Renal cortex interstitium (tissue), 15 donors: Measurements from ENCODE around the gene TULP1. TPM values are rescaled to one million over a fixed set of nuclear protein-coding genes. Genes with fewer than 3 reads are reported as not detected.
"Not testable (repeated sequence)": the region's sequence is repeated elsewhere in the genome, so short reads cannot be mapped to it uniquely, and the experiment has no call there.

Experiments
- DNase-seq, 11 donors: peaks; one replicate each; pipeline ENCODE4 v3.0.0-alpha.2; 2013; ENCODE audit warnings: low read depth in 9 of 11, low spot score in 4 of 11; ENCODE audit errors: extremely low read depth in 1 of 11
- long read RNA-seq, 16 experiments: transcript quantifications; one replicate each; lab custom pipeline, GENCODE V29; 2026
- polyA plus RNA-seq, 3 donors: library from polyadenylated mRNA; unstranded; fragments of 120-200 nt; gene quantifications; one replicate each; pipeline ENCODE4 v1.2.1, GENCODE V29; 2013; ENCODE audit not compliant: insufficient read length in 3 of 3

Gene TULP1
- polyA plus RNA-seq: 1 to 10 TPM; 1.6 to 3.7 (median 3.1) TPM
- long read RNA-seq, donor 1: 0 reads
- long read RNA-seq, donor 2: 0 reads
- long read RNA-seq, donor 3, partial matches to known transcripts: 0 of 1 reads
- long read RNA-seq, donor 3, other reads (novel, unspliced or antisense): 0 of 1 reads
- long read RNA-seq, donor 4: 0 reads
- long read RNA-seq, donor 5: 0 reads
- long read RNA-seq, donor 6: 0 reads
- long read RNA-seq, donor 7, partial matches to known transcripts: 0 of 1 reads
- long read RNA-seq, donor 7, other reads (novel, unspliced or antisense): 0 of 1 reads
- long read RNA-seq, donor 8: 0 reads
- long read RNA-seq, donor 9: 0 reads
- long read RNA-seq, donor 10: 0 reads
- long read RNA-seq, donor 11: 0 reads
- long read RNA-seq, donor 12: 0 reads
- long read RNA-seq, donor 13: 0 reads
- long read RNA-seq, donor 14: 0 reads
- long read RNA-seq, donor 15: 0 reads
- long read RNA-seq, donor 16: 0 reads

DNA sequence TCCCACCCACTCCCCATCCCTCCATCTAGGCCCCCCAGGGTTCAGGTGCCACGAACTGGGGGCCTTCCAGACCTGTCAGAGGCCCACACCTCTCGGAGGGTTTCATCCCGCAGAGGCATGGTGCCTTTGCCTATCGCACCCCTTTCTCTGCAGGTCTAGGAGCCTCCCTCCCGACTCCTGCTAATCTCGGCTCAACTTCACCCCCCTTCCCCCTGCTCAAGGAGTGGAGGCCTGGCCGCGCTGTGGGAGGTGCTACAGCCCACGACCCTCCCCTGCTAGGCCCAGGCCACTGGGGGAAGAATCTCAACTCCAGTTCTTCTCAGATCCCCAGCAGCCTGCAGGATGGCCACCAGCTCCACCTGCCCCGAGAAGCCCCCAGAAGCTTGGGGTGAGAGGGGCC lies at the start of gene TULP1:
Gene TULP1 (minus strand): TSS at position 157 of the 400 bp plus-strand sequence. CDS start 38 bp downstream, at position 119.
- no peak for DNase-seq

DNA sequence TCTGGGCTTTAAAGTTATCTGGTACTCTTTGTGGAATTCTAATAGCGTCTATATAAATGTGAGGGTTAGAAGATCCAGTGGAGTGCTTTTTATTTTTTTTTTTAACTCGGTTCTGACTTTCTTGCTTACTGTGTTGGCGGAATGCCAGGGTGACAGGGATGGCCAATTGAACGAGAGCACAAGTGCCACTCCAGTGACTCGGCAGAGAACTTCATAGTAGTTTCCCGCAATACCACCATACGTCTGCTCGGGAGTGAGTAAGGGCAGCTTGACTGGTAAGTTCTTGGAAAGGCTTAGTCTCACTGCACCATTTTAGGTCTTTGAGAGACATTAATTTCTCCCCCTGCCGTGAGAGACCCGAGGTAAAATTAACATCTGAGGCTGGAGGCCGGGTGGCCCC lies 49.4 kb upstream of the TULP1 start:
- DNase-seq: peak in 2 of 11 donors; percentile 31 to 33

DNA sequence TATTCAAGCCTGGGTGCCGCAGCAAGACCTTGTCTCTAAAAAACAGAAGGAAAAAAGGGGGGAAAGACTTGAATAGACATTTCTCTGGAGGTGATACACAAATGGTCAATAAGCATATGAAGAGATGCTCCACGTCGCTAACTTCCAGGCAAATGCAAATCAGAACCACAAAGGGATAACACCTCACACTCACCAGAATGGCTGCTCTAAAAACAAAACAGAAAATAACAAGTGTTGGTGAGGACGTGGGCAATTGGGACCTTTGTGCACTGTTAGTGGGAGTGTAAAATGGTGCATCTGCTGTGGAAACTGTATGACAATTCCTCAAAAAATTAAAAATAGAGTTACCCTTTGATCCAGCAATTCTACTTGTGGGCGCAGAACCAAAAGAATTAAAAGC lies 48.4 kb upstream of the TULP1 start:
- no peak for DNase-seq

DNA sequence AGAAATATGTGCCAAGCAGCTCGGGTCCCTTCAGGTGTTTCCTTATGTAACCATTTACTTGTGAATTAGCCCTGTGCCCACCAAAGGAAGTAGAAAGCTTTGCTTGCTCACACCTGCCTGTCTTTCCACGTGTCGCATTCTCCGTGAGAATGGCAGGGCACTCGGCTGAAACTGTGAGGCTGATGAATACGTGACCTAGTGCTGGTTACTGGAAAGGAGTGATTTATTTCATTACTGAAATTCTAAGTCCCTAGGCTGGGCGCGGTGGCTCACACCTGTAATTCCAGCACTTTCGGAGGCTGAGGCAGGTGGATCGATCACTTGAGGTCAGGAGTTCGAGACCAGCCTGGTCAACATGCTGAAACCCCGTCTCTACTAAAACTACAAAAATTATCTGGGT lies 45.9 kb upstream of the TULP1 start:
- no peak for DNase-seq

DNA sequence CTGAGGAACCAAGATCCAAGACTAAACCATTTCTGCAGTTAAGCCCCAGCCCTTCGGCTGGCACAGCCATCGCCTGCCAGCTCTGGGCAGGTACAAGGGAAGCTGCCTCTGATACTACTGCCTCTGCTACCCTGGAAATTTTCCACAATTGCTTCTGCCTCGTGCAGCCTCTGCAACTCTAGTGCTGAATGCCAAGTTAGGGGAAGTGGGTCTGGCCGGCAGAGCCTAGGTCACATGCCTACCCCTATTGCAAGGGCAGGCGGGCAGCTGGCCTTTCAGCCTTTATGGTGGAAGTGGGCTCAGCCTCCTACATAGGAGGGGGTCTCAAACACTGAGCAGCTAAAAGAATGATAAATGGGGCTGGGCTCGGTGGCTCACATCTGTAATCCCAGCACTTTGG lies 44.5 kb upstream of the TULP1 start:
- DNase-seq: no peak

DNA sequence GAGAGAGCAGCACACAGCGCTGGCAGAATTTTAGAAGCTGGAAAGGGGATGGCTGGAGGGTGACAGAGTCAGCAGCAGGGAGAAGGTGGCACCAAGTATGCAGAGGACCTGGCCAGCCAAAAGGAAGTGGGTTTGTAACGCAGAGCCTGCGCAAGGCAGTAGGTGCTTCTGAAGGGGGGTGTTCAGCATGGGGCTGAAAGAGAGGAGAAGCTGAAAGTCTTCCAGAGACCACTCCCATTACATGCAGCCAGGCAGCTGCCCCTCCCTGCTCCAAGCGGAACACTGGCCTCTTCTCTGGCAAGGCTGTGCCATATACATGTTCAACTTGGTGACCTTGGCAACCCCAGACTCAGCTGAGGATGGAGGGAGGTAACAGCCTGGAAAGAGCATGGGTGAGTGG lies 42.1 kb upstream of the TULP1 start:
- DNase-seq: no peak

DNA sequence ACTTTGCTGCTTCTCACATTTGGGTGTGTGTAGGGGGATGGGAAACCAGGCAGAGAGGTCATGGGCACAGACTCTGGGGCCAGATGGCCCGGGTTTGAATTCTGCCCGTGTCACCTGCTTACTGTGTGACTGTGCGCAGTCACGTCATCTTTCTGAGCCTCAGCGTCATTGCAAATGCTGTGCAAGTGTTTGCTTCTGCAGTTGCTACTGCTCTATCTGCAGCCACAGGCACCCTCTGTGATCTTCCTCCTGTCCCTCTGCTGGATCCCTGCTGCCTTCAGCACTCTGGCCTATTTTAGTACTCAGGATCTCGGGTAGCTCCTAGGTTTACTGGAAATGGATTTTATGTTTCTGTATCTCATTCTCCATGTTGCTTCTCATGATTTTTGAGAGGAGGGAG lies 40.6 kb upstream of the TULP1 start:
- no peak for DNase-seq

DNA sequence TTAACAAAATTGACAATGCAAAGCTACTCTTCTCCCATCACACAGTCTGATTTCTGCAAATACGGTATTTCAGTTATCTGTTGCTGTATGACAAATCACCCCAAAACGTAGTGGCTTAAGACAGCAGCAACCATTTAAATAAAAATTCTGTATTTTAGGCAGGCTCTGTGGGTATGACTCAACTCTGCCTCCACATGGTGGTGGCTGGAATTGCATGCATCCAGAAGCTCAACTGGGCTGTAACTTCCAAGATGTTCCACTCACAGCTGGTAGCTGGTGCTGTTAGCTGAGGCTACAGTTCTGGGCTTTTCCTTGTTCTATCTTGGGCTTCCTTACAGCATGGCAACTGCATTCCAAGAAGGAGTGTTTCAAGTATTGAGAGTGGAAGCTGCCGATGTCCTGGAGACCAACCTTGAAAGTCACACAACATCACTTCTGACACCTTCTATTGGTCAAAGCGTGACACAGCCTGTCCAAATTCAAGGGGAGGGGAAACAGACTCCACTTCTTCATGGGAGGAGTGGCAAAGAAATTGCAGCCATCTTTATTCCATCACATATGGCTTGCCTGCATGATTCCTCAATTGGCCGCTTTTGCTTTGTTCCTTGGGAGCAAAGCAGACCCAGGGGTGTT lies 39.7 kb upstream of the TULP1 start:
- DNase-seq: no peak

DNA sequence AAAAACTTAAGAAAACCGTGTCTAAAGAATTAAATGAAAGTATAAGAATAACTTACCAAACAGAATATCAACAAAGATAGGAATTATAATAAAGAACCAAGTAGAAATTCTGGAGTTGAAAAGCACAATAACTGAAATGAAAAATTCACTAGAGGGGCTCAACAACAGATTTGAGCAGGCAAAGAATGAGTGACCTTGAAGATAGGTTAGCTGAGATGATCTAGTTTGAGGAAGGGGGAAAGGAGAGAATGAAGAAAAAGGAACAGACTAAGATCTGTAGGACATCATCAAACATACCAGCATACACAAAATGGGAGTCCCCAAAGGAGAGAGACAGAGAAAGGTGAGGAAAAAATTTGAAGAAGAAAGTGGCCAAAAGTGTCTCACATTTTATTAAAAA lies 37.7 kb upstream of the TULP1 start:
- DNase-seq: no peak

DNA sequence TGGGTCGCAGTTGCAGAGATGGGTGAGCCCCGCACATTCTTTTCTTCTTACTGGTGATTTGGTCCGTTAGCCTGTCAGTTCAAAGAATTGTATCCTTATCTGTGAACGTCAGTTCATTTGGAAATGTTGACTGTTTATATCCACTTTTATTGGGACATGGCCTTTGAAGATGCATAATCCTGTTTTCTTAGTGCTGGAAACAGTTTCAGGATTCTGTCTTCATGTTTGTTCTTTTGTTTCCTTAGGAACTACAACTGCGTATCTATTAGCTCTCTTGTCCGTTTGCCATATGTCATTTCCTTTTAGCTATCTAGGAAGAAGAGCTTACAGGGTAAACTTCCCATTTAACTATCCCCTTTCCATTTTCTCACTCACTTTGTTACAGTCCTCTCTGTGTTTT lies 35.0 kb upstream of the TULP1 start:
- DNase-seq: no peak

DNA sequence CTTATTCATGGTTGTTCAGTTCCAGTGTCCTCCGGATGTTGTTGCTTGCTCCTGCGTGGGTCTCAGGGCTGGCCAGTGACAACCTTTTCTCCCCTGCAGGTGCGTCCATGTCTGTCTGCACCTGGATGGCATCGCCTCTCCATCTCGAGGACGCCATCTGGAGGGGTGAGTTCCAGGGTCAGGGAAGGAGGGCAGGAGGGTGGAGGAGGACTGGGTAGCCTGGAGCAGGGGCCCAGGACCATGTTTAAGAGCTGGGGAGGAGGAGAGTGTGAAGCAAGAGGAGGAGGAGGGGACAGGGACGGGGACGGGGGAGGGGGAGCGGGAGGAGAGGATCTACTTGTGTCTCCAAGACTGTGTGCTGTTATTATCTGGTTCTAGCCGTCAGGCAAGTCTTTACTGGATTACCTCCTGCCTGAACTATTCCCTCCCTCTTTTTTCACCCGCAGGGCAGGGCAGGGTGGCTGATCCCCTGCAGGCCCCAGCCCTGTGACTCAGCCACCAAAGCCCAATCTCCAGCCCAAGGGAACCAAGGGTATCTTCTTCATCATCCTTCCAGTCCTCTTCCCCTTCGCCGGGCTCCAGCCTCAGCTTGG lies 32.2 kb upstream of the TULP1 start:
- DNase-seq: no peak

DNA sequence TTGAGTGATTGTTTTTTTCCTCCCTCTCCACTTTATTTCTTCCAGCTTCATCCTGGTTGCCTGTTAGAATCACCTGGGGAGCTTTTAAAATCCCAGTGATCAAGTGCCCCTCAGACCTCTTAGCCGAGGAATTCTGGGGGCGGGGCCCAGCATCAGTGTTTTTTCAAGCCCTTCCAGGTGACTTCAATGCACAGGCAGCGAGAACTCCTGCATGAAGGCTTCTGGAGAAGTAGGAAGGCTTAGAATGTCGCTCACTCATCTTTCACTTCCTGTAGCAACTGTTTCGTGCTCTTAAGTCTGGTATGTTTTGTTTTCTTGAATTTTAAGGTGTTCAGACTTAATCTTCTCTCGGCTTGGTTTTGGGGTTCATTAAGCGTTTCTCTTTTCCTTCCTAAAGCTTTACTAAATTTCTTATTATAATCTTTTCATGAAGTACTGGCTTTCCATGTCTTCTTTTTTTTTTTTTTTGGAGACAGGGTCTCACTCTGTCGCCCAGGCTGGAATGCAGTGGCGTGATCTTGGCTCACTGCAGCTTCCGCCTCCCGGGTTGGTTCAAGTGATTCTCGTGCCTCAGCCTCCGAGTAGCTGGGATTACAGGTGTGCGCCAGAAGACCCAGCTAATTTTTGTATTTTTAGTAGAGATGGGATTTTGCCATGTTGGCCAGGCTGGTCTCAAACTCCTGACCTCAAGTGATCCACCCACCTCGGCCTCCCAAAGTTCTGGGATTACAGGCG lies 30.9 kb upstream of the TULP1 start:
- no peak for DNase-seq

DNA sequence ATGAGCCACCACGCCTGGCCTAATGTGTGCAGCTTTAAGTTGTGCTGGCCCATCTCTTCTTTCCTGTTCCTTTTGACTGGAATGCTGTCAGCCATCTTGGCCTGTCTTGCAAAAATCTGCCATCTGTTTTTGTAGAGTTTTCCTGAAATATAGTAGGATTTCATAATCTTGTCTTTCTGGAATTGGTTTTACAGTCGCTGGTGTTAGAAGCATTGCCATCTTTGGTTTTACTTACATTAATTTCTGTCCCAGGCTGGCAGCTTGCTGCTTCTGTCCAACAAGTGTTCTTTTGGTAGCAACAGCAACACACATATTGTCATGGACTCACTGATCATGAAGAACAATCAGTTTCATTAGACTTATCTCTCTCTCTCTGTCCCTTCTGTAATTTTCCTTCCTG lies 29.1 kb upstream of the TULP1 start:
- DNase-seq: no peak

DNA sequence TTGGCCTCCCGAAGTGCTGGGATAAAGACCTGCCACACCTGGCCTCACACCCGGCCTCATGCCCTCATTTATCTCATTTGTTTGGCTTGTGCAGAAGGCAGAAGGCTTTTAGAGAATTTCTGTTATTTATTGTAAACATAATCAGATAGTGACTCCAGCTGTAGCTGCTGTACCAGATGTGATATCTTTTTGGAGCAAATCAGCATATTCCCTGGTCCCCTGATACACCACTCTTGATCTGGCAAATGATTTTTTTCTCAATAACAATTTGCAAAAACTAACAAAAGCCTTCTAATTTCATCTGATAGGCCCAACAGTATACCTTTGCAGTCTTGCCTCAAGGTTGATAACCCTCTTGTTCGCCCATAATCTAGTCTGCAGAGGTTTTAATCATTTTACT lies 26.5 kb upstream of the TULP1 start:
- no peak for DNase-seq

DNA sequence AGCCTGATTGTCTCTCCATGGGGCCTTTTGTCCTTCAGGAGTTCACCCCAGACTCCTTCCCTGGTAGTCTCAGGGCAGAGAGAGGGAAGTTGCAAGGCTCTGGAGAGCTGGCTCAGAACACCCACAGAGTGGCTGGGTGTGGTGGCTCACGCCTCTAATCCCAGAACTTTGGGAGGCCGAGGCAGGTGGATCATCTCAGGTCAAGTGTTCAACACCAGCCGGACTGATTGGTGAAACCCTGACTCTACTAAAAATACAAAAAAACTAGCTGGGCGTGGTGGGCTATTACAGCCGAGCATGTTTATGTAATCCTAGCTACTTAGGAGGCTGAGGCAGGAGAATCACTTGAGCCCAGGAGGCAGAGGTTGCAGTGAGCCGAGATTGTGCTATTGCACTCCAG lies 23.2 kb upstream of the TULP1 start:
- not testable (repeated sequence) for DNase-seq

DNA sequence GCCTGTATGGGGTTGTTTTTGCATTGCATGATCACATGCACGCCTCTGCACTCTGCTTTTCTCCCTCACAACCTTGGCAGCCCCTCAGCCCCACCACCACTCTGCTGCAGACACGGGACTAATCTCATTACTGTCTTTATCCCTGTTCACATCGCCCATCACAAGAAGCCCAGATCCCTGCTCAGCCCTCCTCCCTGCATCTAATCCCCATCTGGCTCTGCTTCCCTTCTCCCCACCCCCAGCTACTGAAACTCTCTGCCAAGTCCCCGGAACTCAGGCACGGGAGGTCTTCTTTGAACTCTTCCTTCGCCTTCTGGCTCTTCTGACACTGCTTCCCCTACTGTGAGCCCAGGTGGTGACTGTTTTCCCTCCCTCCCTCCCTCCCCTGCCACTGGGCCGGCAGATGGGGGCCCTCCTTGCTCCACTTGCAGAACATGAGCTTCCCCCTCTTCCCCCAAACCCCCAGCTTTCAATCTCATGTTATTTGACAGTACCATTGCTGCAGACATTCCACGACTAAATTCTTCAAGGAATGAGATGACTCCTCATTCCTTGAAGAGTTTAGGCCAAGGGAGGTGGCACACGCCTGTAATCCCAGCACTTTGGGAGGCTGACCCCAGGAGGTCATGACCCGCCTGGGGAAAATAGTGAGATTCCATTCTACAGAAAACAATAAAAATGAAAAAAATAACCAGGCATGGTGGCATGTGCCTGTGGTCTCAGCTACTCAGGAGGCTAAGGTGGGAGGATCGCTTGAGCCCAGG lies 21.9 kb upstream of the TULP1 start:
- no peak for DNase-seq

DNA sequence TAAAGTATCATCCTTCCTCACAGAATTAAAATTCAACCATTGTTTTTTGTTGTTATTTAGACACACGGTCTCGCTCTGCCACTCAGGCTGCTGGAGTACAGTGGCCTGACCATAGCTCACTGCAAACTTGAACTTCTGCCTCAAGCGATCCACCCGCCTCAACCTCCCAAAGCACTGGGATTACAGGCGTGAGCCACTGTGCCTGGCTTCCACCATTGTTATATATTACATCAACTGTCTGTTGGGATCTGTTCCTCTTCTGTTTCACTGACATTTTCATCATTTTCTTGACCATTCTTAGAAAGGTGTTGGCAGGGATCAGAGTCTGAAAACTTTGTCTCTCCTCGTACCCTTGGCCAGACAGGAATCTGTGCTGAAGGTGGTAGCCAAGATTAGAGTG lies 21.3 kb upstream of the TULP1 start:
- no peak for DNase-seq

DNA sequence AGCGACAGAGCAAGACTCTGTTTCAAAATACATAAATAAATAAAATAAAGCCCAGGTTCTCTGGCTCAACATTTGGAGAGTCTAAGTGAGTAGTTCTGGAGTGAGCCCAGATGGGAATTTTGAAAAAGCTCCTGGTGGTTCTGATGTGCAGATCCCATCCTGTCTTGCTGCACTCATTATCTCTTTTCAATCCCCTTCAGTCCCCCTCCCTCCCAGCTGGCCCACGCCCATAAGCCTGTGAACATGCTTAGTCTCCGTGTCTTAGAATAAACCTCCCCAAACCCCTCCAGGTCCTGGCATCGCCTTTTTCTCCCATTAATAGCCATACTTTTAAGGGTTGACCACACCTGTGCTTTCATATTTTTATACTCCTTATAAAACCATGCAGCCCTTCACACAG lies 19.4 kb upstream of the TULP1 start:
- DNase-seq: no peak
